HG03342 (cell line): ENCODE results near the gene ACER1.
A peak's percentile ranks its signal among the peaks of the same experiment; 100 is the strongest.
"Not testable (repeated sequence)": the region's sequence is repeated elsewhere in the genome, so short reads cannot be mapped to it uniquely, and the experiment has no call there.

Experiments
- ATAC-seq: cut with Tn5 transposase; IDR thresholded peaks from one replicate; pipeline ENCODE4 v1.9.1; 2021; ENCODE audit warnings: mild to moderate bottlenecking, moderate library complexity; ENCODE audit not compliant: unreplicated experiment

Gene ACER1, protein sequence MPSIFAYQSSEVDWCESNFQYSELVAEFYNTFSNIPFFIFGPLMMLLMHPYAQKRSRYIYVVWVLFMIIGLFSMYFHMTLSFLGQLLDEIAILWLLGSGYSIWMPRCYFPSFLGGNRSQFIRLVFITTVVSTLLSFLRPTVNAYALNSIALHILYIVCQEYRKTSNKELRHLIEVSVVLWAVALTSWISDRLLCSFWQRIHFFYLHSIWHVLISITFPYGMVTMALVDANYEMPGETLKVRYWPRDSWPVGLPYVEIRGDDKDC

GRCh38 chr19:6333439-6333838 is at the start of gene ACER1:
Gene ACER1 (minus strand): TSS chr19:6333612. CDS start chr19:6333551, 61 bp downstream.
- ATAC-seq: no peak

- no peak for ATAC-seq
These were observed 49.8 kb upstream of the ACER1 start for GRCh38 chr19:6383188-6383587.

GRCh38 chr19:6381030-6381750 is 47.8 kb upstream of the ACER1 start:
- no peak for ATAC-seq

GRCh38 chr19:6379744-6380143 is 46.3 kb upstream of the ACER1 start:
- no peak for ATAC-seq

GRCh38 chr19:6378486-6378885 is 45.1 kb upstream of the ACER1 start:
- ATAC-seq: no peak

DNA sequence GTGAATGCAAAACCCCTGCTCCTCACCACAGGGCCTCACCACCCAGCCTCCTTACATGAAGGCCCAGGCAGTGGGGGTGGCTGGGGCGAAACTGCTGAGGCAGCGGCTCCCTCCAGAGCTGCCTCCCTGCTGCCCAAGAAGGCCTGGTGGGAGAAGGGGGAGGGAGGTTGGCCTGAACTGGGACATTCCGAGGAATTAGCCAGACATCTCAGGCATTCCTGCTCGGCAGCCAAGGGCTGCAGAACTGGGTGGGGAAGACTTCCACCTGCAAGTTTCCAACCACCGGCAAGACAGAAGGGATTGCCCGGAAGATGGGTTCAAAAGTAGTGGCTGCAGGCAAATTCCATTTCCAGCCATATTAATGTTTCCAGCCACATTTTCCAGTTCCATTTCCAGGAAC is 44.6 kb upstream of the ACER1 start:
- no peak for ATAC-seq

DNA sequence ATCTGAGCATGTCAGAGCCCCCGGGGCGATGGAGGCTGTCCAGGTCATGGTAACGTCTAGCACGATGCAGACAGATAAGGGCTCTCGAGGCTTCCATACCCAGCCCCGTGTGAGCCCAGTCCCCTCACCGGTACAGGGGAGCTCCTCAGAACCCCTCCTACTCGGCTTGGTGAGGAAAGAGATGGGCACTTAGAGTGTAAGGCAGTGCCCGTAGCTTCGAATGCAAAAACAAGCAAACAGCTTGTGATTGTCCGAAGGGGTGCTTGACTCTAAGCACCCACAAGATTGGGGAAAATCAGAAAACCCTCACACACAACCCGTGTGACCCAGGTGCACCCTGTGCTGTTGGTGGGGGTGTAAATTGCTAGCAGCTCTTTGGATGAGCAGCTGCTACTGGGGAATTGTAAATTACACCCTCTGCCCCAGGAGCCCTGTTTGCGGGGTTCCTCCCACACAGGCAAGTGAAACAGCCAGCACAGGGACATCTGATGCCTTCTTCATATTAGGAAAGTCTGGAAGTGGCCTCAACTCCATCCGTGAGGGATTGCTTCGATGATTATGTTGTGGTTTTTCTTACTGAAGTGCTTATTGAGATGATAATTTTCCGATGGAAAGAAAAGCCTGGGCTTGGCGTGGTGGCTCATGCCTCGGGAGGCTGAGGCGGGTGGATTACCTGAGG is 43.2 kb upstream of the ACER1 start:
- no peak for ATAC-seq

DNA sequence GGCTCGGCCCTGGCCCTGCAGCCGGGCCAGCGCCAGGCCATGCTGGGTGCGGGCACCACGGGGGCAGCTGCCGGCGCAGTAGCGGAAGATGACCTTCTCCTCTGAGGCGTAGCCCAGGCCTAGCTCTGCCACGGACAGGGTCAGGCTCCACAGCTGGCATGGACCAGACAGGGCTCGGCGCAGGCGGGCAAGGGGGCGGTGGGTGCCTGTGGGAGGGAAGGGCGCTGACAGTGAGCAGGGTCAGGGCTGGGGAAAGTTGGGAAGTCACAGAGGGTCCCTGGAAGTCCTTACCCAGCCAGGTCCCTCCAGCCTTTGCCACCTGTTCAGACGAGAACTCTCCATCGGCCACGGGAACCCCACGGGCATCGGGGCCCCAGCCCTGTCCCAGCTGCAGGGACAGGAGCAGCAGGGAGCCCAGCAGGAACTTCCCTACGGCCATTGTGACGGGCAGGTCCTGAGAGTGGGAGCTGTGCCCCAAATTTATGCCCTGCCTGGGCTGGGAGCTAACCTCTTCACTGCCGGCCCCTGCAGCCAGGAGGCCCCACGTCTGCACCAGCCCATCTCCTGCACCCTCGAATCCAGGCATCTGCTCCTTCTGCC is 42.1 kb upstream of the ACER1 start, which contains the start of gene PSPN:
PSPN (minus strand) TSS at position 523 of the 600 bp plus-strand sequence; CDS start at position 439, 84 bp downstream.
- ATAC-seq: no peak

- ATAC-seq: no peak
These were observed 41.4 kb upstream of the ACER1 start for GRCh38 chr19:6374711-6375410.

- no peak for ATAC-seq
These were observed 40.8 kb upstream of the ACER1 start for GRCh38 chr19:6374161-6374709.

- no peak for ATAC-seq
These were observed 40.3 kb upstream of the ACER1 start for GRCh38 chr19:6373813-6374108.

DNA sequence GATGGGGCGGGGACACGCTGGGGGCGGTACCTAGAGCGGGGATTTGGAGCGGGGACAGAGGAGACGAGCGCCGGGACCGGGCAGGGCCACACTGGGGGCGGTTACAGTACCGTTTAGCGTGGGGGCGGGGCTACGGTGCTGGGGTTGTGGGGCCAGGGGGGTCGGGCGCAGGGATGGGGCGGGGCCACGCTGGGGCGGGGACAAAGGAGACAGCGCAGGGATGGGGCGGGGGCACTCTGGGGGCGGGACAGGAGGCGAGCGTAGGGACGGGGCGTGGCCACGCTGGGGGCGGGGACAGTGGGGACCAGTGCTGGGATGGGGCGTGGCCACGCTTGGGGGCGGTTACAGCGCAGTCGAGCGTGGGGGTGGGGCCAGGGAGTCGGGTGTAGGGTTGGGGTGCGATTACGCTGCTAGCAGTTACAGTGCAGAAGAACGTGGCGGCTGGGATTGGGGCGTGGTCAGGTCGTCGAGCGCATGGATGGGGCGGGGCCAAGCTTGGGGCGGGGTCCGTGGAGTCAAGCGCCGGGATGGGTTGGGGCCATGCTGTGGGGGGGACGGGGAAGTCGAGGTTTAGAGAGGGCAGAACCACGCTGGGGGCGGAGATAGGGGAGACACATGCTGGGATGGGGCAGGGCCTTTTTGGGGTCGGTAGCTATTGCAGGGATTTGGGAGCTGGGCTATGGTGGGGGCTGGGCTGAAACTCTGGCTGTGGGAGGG is 39.8 kb upstream of the ACER1 start:
- peak; percentile 53 for ATAC-seq

GRCh38 chr19:6372594-6373095 is 39.2 kb upstream of the ACER1 start, which contains the start of gene ALKBH7:
Gene ALKBH7 (plus strand): TSS chr19:6372794. CDS start chr19:6372821, 27 bp downstream.
- peak; percentile 74 for ATAC-seq

- no peak for ATAC-seq
These were observed 30.9 kb upstream of the ACER1 start for GRCh38 chr19:6364353-6364752.

DNA sequence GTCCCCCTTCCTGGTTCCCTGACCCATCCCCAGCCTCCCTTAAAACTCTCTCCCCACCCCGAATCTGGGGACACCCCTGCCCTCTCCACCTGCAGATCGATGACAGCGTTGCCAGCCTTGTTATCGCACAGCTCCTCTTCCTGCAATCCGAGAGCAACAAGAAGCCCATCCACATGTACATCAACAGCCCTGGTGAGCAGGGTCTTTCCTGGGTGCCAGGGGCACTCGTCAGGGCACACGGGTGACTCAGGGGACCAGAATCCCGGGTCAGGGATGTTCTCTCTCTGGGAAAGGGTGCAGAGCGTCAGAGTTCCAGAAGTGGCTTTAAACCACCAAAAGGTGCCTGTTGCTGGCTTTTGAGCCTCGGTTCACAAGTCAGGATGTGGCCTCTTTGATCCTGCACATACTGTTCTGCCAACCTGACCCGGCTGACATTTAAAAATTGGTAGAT is 29.0 kb upstream of the ACER1 start:
- no peak for ATAC-seq

GRCh38 chr19:6362027-6362350 is 28.6 kb upstream of the ACER1 start:
- ATAC-seq: no peak

- ATAC-seq: not testable (repeated sequence)
These were observed 27.4 kb upstream of the ACER1 start for GRCh38 chr19:6360857-6361216.

DNA sequence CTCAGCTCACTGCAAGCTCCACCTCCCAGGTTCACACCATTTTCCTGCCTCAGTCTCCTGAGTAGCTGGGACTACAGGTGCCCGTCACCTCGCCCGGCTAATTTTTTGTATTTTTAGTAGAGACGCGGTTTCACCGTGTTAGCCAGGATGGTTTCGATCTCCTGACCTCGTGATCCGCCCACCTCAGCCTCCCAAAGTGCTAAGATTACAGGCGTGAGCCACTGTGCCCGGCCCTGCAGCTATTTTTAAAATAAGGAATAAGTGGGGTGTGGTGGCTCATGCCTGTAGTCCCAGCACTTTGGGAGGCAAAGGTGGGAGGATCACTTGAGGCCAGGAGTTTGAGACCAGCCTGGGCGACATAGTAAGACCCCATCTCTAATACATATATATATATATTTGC is 27.0 kb upstream of the ACER1 start:
- ATAC-seq: not testable (repeated sequence)

GRCh38 chr19:6359568-6360341 is 26.3 kb upstream of the ACER1 start:
- ATAC-seq: no peak
